GM12873 (cell line): ENCODE measurements around the gene F12.

Source experiments
- TF ChIP-seq, protein P1 (sequence below): IDR thresholded peaks from 2 replicates; pipeline ENCODE4 v1.5.1; 2012; ENCODE audit warnings: low read depth, mild to moderate bottlenecking, moderate library complexity, low read length, control low read depth; ENCODE audit not compliant: insufficient read depth; ENCODE audit errors: missing control alignments

Gene F12

DNA sequence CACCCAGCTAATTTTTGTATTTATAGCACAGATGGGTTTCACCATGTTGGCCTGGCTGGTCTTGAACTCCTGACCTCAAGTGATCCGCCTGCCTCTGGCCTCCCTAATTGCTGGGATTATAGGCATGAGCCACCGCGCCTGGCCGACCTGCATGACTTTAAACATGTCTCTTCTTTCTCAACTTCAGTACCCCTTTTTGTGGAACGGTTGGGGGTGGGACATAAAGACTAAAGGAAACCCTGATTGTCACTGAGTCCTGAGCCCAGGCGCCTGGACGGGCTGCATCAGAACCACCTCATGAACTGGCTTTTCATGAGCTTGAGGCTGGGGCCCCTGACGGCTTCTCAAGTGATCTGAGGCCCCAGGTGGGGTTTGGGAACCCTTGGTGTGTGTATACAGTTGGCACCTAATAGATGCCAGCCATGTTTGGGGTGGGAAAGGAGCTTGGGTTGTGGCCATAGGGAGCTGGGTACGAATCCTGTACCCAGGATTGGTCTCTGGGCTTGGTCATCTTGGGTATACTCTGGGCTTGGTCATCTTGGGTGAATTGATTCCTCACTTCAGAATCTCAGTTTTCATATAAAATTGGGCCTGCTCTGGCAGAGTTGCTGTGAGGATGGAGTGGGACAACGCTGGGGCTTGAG is 19.3 kb upstream of the F12 start:
- TF ChIP-seq, protein P1, sequence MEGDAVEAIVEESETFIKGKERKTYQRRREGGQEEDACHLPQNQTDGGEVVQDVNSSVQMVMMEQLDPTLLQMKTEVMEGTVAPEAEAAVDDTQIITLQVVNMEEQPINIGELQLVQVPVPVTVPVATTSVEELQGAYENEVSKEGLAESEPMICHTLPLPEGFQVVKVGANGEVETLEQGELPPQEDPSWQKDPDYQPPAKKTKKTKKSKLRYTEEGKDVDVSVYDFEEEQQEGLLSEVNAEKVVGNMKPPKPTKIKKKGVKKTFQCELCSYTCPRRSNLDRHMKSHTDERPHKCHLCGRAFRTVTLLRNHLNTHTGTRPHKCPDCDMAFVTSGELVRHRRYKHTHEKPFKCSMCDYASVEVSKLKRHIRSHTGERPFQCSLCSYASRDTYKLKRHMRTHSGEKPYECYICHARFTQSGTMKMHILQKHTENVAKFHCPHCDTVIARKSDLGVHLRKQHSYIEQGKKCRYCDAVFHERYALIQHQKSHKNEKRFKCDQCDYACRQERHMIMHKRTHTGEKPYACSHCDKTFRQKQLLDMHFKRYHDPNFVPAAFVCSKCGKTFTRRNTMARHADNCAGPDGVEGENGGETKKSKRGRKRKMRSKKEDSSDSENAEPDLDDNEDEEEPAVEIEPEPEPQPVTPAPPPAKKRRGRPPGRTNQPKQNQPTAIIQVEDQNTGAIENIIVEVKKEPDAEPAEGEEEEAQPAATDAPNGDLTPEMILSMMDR: no peak

DNA sequence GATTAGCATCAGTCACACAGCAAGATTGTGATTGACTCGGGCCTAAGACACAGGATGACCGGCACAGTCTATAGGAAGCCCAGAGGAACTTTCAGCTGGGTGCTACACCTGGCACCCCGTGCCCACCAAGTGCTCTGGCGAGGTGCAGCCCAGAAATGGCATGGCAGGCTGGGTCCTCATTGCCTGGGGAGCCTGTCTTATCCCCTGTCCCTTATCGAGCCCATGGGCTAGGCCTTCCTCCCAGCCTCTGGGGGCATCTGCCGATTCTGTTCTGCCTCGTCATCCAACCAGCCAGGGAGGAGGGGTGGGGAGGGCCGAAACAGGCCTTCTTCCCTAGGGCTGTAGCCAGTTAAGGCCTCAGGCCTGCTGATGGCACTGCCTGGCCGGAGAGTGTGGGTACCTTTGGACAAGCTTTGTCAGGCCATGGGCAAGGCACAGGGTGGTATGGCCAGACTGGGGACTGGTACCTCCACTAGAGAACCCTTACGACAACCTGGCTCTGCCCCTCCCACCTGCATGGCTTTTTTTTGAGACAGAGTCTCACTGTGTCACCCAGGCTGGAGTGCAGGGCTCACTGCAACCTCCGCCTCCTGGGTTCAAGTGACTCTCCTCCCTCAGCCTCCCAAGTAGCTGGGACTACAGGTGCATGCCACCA is 18.7 kb upstream of the F12 start:
- TF ChIP-seq, protein P1: peak; percentile 19

DNA sequence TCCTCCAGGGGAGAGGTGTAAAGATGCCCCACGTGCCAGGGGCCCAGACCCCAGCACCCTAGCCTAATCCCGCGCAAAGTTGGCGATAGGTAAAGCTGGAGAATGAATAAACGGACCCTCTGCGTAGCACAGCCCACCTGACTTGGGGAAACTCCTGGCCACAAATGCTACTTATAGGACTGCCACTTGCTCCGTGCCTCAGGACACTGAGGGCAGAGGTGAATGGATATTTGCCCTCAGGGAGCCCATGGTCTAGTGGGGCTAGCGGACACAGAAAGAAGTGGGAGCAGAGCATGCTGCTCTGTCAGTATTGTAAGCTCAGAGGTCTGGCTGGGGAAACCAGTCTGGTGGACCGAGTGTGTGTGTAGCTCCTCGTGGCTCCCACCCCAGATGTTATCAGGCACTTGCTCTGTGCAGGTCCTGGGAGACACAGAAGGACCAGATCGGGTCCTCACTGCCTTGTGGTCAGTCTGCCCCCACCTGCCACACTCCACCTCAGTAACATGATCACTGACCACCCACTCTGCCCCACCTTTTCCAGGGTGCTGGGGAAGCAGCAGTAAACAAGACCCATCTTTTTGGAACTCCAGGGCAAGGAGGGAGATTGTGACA is 18.0 kb upstream of the F12 start:
- TF ChIP-seq, protein P1: no peak

DNA sequence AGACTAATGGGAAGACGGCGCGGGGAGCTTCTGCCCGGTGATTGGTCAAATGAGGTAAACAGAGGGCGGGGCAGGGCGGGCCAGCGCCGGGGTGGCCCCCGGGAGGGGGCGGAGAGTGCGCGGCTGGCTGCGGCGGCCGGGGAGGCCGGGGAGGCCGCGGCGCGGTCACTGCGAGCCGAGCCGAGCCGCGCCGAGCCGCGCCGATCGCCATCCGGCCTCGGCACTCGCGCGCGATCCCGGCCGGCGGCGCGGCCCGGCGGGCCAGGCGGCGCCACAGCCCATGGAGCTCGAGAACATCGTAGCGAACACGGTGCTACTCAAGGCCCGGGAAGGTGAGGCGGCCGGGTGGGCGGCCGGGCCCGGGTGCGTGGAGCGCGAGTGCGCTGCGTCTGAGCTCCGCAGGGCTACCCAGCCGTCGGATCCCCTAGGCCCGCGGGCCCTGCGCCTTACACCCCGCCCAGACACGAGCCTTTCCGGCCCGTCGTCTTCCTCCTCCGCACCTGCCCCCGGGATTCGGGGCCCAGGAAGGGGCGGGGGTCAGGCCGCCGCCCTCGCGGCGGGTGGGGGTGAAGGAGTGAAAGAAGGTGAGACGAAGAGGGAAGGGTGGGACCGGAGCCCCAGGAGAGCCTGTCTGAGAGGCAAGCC is 17.3 kb upstream of the F12 start, which contains the start of gene GRK6:
GRK6 (plus strand) TSS at position 111 of the 645 bp plus-strand sequence; CDS start at position 281, 170 bp downstream.
- TF ChIP-seq, protein P1: no peak

DNA sequence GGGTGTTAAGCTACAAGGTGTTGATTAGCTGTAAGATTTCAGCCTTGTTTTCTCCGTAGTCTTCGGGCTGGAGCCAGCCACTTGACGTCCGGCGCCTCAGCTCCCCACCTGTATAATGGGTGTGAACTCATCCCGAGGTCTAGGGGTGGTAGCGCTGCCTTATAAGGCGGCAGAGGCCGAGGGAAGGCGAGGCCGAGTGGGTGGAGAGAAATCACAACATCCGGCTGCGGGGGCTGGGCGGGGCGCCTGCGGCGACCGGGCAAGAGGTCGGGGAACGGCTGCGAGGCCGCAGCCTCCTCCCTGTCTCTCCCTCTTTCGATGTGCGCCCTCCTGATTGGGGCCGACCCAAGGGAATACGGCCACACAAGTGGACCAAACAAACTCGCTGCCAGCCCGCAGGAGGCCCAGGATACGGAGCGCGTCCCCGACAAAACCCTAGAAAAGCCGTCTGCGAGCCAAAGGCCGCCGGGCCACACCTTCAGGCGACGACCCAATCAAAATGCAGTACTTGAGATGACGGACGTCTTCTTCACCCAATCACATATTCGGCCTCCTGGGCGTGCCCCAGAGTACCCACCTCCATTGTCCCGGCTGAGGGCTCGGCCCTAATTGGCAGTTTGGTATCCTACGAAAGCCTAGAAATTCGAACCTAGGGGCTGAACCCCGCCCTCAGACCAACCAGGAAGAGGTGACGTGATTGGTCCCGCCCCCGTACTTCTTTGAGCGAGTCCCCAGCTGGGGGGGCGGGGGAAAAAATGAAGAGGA is 16.6 kb upstream of the F12 start:
- TF ChIP-seq, protein P1: no peak

DNA sequence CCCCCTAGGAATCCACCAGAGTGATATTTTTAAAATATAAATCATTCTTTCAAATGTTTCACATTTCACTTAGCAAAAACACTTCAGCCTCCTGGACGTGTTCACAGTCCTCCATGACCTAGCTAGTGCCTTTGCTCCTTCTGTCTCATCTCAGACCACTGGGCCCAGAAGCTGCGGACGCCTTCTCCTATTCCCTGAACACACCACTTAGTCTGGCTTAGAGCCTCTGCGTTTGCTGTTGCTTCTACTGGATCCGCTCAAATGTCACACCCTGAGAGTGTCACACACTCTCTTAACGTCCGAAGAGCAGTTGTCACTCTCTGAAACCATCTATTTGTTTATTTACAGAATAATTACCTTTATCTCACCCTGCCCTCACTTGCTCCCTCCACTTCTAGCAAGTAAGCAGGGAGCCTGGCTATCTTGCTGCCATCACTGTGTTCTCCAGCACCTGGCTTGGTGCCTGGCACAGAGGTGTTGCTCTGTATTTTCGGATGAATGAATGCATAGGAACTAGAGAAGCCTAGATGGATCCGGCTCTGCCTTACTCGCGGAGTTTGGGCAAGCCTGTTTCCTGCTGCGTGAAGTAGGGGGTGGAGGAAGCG is 15.9 kb upstream of the F12 start:
- TF ChIP-seq, protein P1: no peak
